MM.1S (cell line): Measurements from ENCODE around the gene SPCS3.

Experiments used
- DNase-seq: peaks from one replicate; pipeline ENCODE4 v3.0.0-alpha.2; 2015
- H2AFZ ChIP-seq: fragments of 300-600 bp; sonication (generic); 2 replicates; pipeline ENCODE4 v1.6.0; 2016; ENCODE audit warnings: antibody characterized with exemption, low read length
- H3F3A ChIP-seq: fragments of 300-600 bp; sonication (generic); 2 replicates; pipeline ENCODE4 v1.6.1; 2016; ENCODE audit warnings: mild to moderate bottlenecking, antibody characterized with exemption, low read length, moderate library complexity, mixed read lengths; ENCODE audit not compliant: insufficient read depth
- H3K27ac ChIP-seq: fragments of 300-600 bp; sonication (generic); 2 replicates; pipeline ENCODE4 v1.5.1; 2016; ENCODE audit warnings: mild to moderate bottlenecking, low read length
- H3K27me3 ChIP-seq: fragments of 300-600 bp; sonication (generic); replicated peaks from 2 replicates; pipeline ENCODE4 v1.6.0; 2016; ENCODE audit warnings: low read length; ENCODE audit not compliant: insufficient read depth
- H3K36me3 ChIP-seq: fragments of 300-600 bp; sonication (generic); replicated peaks from 2 replicates; pipeline ENCODE4 v1.6.1; 2016; ENCODE audit warnings: mild to moderate bottlenecking, low read length, mixed read lengths; ENCODE audit not compliant: insufficient read depth
- H3K4me1 ChIP-seq: fragments of 300-600 bp; sonication (generic); 2 replicates; pipeline ENCODE4 v1.6.1; 2016; ENCODE audit warnings: low read length, mixed read lengths
- H3K4me2 ChIP-seq: fragments of 300-600 bp; sonication (generic); 2 replicates; pipeline ENCODE4 v1.6.0; 2016; ENCODE audit warnings: low read depth, low read length
- H3K4me3 ChIP-seq: fragments of 300-600 bp; sonication (generic); 2 replicates; pipeline ENCODE4 v1.5.1; 2016; ENCODE audit warnings: low read length, mixed read lengths
- H3K79me2 ChIP-seq: fragments of 300-600 bp; sonication (generic); 2 replicates; pipeline ENCODE4 v1.6.1; 2016; ENCODE audit warnings: mixed run types, low read length, mixed read lengths
- H3K9ac ChIP-seq: fragments of 300-600 bp; sonication (generic); 2 replicates; pipeline ENCODE4 v1.6.1; 2016; ENCODE audit warnings: low read length, mixed read lengths
- H3K9me2 ChIP-seq: fragments of 300-600 bp; sonication (generic); replicated peaks from 2 replicates; pipeline ENCODE4 v1.6.1; 2016; ENCODE audit warnings: mild to moderate bottlenecking, low read length, mixed read lengths; ENCODE audit not compliant: insufficient read depth
- H3K9me3 ChIP-seq: fragments of 300-600 bp; sonication (generic); replicated peaks from 2 replicates; pipeline ENCODE4 v1.6.1; 2016; ENCODE audit warnings: mild to moderate bottlenecking, low read length, mixed read lengths; ENCODE audit not compliant: insufficient read depth
- H4K20me1 ChIP-seq: fragments of 300-600 bp; sonication (generic); 2 replicates; pipeline ENCODE4 v1.6.1; 2016; ENCODE audit warnings: mild to moderate bottlenecking, low read length, moderate library complexity, mixed read lengths; ENCODE audit not compliant: insufficient read depth
- EZH2 ChIP-seq: fragments of 300-600 bp; sonication (generic); optimal IDR thresholded peaks from 2 replicates; pipeline ENCODE3; 2017; ENCODE audit warnings: low read depth, mild to moderate bottlenecking, antibody characterized with exemption, low read length, mixed read lengths
- EZH2phosphoT487 ChIP-seq: fragments of 300-600 bp; sonication (generic); IDR thresholded peaks from 2 replicates; pipeline ENCODE4 v1.6.1; 2018; ENCODE audit warnings: antibody characterized with exemption, low read length
- TF ChIP-seq, protein P1 (sequence below): fragments of 300-600 bp; sonication (generic); IDR thresholded peaks from 2 replicates; pipeline ENCODE4 v1.5.1; 2016; ENCODE audit warnings: antibody characterized with exemption, low read length, mixed read lengths

SPCS3 gene

GRCh38 chr4:176380352-176381157 lies 60.8 kb downstream of the SPCS3 start:
- no peak overlapping the region for H2AFZ ChIP-seq
- no peaks in the 10 kb centered on the region for H3K27me3 ChIP-seq
- H3K4me2 ChIP-seq: no peak overlapping the region
- no peak for DNase-seq
- no peaks in the 10 kb centered on the region for H3F3A ChIP-seq
- H3K9me3 ChIP-seq: no peaks in the 10 kb centered on the region
- no peaks in the 10 kb centered on the region for H3K79me2 ChIP-seq
- no peak overlapping the region for H3K4me3 ChIP-seq
- TF ChIP-seq, protein P1, sequence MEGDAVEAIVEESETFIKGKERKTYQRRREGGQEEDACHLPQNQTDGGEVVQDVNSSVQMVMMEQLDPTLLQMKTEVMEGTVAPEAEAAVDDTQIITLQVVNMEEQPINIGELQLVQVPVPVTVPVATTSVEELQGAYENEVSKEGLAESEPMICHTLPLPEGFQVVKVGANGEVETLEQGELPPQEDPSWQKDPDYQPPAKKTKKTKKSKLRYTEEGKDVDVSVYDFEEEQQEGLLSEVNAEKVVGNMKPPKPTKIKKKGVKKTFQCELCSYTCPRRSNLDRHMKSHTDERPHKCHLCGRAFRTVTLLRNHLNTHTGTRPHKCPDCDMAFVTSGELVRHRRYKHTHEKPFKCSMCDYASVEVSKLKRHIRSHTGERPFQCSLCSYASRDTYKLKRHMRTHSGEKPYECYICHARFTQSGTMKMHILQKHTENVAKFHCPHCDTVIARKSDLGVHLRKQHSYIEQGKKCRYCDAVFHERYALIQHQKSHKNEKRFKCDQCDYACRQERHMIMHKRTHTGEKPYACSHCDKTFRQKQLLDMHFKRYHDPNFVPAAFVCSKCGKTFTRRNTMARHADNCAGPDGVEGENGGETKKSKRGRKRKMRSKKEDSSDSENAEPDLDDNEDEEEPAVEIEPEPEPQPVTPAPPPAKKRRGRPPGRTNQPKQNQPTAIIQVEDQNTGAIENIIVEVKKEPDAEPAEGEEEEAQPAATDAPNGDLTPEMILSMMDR: no peak
- no peak for TF ChIP-seq EZH2
- TF ChIP-seq EZH2phosphoT487: no peak
- no peaks in the 10 kb centered on the region for H3K4me1 ChIP-seq
- no peaks in the 10 kb centered on the region for H3K36me3 ChIP-seq
- H3K9me2 ChIP-seq: no peaks in the 10 kb centered on the region
- no peak overlapping the region for H3K27ac ChIP-seq
- H4K20me1 ChIP-seq: no peaks in the 10 kb centered on the region
- H3K9ac ChIP-seq: no peak overlapping the region
